Measurements from ENCODE around the gene INTS1. TPM values are rescaled to one million over a fixed set of nuclear protein-coding genes. Genes with fewer than 3 reads are reported as not detected.

The INTS1 gene
- total RNA-seq, 1 experiment from 2014 or later: 34.2 TPM

DNA sequence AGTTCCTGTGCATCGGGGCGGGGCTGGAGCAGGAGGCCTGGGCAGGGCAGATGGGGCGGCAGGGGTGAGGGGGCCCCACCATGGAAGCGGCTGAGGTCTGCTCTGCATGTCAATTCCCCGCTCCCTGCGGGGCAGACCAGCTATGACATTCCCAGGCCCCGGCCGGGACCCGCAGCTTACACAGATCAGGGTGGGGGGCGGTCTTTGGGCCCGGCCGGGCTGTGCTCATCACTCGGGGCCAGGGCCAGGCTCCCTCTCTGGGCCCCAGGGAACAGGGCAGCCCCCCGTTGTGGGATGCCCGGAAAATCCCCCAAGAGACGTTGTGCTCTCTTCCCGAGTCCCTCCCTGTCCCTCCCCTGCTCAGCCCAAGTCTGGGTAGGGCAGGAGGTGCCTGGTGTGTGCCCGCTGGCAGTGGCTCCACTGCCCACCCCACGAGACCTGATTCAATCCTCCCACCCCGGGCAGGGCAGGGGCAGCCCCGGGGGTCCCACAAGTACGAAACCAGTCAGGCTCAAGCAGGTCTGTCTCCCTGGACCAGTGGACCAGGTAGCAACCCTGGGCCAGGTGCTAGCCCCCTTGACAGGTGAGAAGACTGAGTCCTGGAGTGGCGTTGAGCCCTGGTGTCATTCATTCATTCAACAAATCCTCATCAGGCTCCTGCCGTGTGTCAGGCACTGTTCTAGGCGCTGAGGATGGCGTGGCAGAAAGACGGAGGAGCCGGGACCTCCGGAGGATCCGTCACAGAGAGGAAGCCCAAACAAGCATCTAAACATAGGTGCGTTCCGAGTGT is 73.9 kb downstream of the INTS1 start:
- no peak overlapping the region for H3K4me3 ChIP-seq
- DNase-seq: no peak
- no peaks in the 10 kb centered on the region for H3K27me3 ChIP-seq
- no peaks in the 10 kb centered on the region for H3K36me3 ChIP-seq
- no peaks in the 10 kb centered on the region for H3K9me3 ChIP-seq

DNA sequence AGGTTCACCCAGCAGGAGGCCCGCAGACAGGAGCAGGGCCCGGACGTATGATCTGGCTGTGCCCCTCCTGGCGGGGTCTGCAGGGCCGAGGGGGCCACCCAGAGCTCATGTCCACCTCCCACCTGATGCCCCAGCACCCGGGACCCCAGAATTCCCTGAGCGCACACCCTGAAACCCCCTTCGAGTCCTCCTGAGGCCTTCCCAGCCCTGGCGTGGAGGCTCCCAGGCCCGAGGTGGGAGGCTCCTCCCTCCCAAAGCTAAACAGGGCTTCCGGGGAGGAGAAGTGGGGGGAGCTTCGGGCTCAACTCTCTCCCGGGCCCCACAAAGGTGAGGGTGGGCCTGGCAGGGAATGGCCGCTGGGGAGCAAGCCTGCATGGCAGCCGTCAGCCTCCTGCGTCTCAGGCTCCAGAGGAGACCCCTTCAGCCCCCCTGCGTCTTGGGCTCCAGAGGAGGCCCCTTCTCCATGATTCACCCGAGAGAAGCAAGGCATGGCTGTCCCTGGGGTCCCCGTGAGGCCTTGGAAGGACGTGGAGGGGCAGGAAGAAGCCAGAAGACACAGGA is 75.2 kb downstream of the INTS1 start:
- H3K9me3 ChIP-seq: no peaks in the 10 kb centered on the region
- no peak for DNase-seq
- no peaks in the 10 kb centered on the region for H3K27me3 ChIP-seq
- no peak overlapping the region for H3K4me3 ChIP-seq
- no peaks in the 10 kb centered on the region for H3K36me3 ChIP-seq

DNA sequence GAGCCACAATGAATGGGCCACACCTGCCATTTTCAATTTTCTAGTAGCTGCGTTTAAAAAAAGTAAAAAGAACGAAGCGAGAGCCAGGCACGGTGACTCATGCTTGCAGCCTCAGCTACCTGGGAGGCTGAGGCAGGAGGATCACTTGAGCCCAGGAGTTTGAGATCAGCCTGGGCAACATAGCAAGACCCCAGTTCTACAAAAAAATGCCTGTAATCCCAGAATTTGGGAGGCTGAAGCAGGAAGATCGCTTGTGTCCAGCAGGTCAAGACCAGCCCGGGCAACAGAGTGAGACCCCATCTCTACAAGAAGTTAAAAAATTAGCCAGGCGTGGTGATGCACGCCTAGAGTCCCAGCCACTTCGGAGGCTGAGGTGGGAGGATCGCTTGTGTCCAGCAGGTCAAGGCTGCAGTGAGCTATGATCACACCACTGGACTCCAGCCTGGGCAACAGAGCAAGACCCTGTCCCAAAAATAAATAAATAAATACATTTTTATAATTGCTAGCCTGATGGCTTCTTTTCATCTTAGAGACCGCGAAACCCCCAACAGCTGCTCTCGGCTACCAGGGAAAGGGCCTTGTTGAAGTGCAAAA is 77.0 kb downstream of the INTS1 start:
- Histone ChIP-seq H3K9me3 (no peaks in the 10 kb centered on the region), H3K4me3 (no peak overlapping the region), H3K27me3 (0 out of 2 replicates have a peak, but pooled peaks cover 2% of the 10 kb centered on the region), H3K36me3 (no peaks in the 10 kb centered on the region)
- no peak for DNase-seq

DNA sequence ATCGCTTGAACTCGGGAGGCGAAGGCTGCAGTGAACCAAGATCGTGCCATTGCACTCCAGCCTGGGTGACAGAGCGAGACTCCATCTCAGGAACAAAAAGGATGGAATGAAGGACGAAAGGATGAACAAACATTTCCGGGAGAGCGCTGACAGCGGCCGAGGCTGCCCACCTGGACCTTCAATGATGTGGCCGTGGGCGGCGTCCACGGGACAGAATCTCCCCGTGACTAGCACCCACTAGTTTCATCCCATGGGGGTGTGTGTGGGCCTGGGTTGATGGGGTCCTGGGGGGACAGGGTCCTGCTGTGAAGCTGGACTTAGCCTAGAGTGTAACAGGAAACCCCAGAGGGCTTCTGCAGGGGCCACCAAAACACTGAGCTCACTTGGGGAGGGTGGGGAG is 77.7 kb downstream of the INTS1 start:
- Histone ChIP-seq H3K9me3 (no peaks in the 10 kb centered on the region), H3K27me3 (0 out of 2 replicates have a peak, but pooled peaks cover 2% of the 10 kb centered on the region), H3K4me3 (no peak overlapping the region), H3K36me3 (no peaks in the 10 kb centered on the region)
- DNase-seq: no peak

DNA sequence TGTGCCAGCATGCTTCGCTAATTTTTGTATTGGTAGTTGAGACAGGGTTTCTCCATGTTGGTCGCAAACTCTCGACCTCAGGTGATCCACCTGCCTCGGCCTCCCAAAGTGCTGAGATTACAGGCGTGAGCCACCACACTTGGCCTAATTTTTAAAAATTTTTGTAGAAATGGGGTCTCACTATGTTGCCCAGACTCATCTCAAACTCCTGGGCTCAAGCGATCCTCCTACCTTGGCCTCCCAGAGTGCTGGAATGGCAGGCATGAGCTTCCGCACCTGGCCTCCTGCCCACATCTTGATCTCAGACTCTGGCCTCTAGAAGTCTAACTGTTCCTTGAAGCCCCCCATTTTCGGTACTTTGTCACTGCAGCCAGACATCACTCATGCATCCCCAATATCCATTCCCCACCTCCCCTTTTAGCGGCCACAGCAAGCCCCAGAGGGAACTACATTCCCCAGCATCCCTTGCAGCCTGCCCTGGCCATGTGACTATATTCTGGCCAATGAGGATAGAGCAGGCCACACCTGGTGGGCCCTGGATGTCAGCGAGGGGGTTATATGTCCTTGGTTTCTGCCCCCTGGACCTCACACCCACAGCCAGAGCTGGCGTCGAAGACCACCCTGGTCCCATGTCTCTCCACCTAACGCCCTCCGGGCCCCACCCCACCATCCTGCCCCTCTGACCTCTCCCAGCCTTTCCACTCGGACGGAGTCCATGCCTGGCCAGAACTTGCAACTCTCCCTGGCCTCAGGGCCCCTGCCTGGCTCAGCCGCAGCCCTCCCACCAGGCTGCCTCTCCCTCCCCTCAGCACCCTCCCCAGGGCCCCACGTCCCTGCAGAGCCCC is 78.7 kb downstream of the INTS1 start:
- Histone ChIP-seq H3K36me3 (no peaks in the 10 kb centered on the region), H3K4me3 (no peak overlapping the region), H3K9me3 (no peaks in the 10 kb centered on the region), H3K27me3 (0 out of 2 replicates have a peak, but pooled peaks cover 2% of the 10 kb centered on the region)
- DNase-seq: no peak

DNA sequence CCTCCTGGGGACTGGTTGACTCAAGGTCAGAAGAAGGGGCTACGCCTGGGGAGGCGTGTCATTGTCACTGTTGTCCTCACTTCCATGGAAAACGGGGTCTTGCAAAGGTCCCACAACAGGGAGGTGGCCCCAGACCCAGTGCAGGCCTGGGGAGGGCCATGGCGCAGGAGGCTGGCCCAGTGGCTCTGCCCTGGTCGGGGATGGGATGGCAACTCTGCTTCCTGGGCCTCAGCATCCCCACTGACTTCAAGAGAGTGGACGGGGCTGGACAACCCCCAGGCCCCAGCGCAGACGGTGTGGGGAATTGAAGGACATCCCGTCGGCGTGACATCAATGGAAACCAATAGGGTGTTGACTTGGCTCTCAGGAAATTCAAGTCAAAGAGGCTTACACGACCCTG is 80.1 kb downstream of the INTS1 start:
- H3K4me3 ChIP-seq: no peak overlapping the region
- H3K36me3 ChIP-seq: no peaks in the 10 kb centered on the region
- H3K27me3 ChIP-seq: 0 out of 2 replicates have a peak, but pooled peaks cover 2% of the 10 kb centered on the region
- H3K9me3 ChIP-seq: no peaks in the 10 kb centered on the region
- DNase-seq: no peak

GRCh38 chr7:1423264-1423811 is 80.9 kb downstream of the INTS1 start:
- Histone ChIP-seq H3K36me3 (no peaks in the 10 kb centered on the region), H3K4me3 (no peak overlapping the region), H3K27me3 (0 out of 2 replicates have a peak, but pooled peaks cover 2% of the 10 kb centered on the region), H3K9me3 (no peaks in the 10 kb centered on the region)
- DNase-seq: no peak

- Histone ChIP-seq H3K4me3 (no peak overlapping the region), H3K27me3 (peaks cover 4% of the 10 kb centered on the region; the same call in 1 of the 2 replicates), H3K9me3 (no peaks in the 10 kb centered on the region), H3K36me3 (no peaks in the 10 kb centered on the region)
- no peak for DNase-seq
Observed at GRCh38 chr7:1422512-1423263, 81.5 kb downstream of the INTS1 start.

DNA sequence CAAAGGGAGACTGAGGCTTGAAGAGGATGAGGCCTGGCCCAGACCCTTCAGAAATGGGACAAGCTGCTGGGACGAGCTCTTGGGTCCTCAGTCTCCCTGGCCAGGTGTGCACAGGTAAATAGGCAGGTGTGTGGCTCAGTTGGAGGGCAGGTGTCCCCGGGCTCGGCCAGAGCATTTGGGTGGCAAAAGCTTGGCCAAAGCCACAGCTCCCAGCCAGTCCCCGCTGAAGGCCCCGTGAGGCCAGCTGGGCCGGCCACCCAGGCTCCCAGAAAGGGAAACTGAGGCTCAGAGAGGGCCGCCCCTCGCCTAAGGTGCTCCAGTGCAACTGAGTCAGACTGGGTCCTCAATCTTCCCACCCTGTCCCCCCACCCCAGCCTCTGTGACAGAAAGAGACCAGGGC is 82.2 kb downstream of the INTS1 start:
- H3K36me3 ChIP-seq: no peaks in the 10 kb centered on the region
- peaks cover 10% of the 10 kb centered on the region for H3K27me3 ChIP-seq
- no peak for DNase-seq
- no peak overlapping the region for H3K4me3 ChIP-seq
- no peaks in the 10 kb centered on the region for H3K9me3 ChIP-seq

DNA sequence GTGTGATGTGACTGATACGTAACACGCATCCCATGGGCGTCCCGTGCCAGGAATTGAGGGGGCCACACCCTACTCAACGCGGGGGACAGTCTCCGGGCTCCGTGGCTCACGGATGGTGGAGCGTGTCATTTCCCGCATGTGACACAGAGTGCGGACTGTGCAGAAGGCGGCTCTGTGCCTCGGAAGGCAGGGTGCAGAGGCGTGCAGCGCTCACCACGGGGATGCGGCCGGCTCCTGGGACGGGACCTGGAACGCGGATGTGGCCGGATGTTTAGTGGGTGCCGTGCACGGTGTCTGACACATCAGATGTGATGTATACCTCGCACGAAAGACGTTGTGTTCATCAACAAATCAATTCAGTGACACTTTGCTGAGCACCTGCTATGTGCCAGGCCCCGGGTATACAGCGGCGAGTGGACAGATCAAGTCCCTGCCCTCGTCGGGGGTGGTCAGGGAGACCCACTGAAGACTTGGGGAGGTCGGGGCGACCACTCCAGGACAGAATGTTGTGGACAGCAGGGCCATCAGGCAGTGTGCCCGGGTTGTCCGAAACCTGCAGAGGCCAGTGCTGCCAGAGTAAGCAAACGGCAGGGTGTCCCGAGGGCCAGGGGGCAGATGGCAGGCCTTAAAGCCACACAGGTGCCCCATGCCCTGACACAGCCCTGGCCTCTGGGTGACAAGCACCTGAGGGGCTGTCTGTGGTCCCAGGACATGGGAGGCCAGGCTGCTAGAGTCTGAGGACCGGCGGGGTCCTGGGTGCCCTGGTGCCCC is 83.0 kb downstream of the INTS1 start:
- Histone ChIP-seq H3K4me3 (no peak overlapping the region), H3K27me3 (peaks cover 16% of the 10 kb centered on the region), H3K9me3 (no peaks in the 10 kb centered on the region), H3K36me3 (no peaks in the 10 kb centered on the region)
- no peak for DNase-seq

Other genes with a start within 250 kb of the INTS1 start
- gene MICALL2, start 44.9 kb downstream of the INTS1 start, total RNA-seq (2014; rRNA removed; shearing (Covaris generic); ENCODE audit: low replicate concordance): 7.9 and 13.5 TPM in 2 replicates
- gene MAFK, start 26.3 kb upstream of the INTS1 start, total RNA-seq (2014; rRNA removed; shearing (Covaris generic); ENCODE audit: low replicate concordance): 18.7 and 25.3 TPM in 2 replicates
- gene TMEM184A, start 51.8 kb upstream of the INTS1 start, total RNA-seq (2014; rRNA removed; shearing (Covaris generic); ENCODE audit: low replicate concordance): not detected in 2 replicates
- gene PSMG3, start 65.6 kb upstream of the INTS1 start, total RNA-seq (2014; rRNA removed; shearing (Covaris generic); ENCODE audit: low replicate concordance): 37.9 and 95.1 TPM in 2 replicates
- 0.05 and 0.56 TPM in 2 replicates for gene ELFN1, start 165.9 kb upstream of the INTS1 start, total RNA-seq (2014; rRNA removed; shearing (Covaris generic); ENCODE audit: low replicate concordance)

Data from MG63 (cell line).